Brain pericyte (primary cell): ENCODE data around the gene ARHGEF12.

Experiments
- DNase-seq: peaks from one replicate; pipeline ENCODE4 v3.0.0-alpha.2; 2012; ENCODE audit warnings: low read depth, low spot score

The ARHGEF12 gene

DNA sequence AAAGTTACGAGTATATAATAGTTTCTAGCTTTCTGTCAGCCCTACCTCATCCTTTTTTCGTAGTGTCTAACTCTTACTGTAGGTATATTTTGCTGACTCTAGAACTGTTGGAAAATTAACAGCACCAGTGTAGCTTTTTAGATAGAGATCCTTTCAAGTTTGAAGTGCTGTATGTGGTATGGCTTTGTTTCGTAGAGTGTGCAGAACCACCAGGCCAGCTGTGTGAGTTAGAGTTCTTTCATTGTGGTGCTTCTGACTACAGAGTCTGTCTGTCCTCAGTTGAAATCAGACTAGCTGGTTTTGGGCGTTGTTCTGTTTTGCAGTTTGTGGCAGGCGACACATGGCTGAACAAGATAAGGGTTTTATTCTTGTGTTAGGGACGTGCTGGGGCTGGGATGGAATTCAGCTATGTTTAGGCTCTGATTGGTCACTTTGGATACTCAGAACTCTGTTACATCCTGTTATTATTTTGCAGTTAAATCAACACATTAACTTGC is 3.2 kb downstream of the ARHGEF12 start:
- DNase-seq: no peak

- no peak for DNase-seq
Measured at GRCh38 chr11:120340529-120340928, 4.3 kb downstream of the ARHGEF12 start.

DNA sequence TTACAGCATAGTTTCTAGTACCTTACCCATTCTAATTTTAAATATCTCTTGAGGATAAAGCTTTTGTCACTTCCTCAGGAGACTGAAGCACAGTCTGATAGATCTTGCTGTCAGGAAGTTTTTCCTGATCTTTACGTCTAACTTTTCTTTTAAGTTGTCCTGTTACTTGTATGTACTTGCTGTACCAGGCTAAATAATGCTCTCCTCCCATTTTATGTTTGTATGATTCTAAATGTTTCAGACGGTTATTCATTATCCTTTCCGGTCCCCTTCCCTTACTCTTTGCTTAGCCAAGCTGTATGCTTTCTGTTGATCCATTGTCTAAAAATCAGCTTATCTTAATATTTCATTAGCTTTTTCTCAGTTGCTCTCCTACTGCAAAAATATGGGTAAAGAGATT is 6.0 kb downstream of the ARHGEF12 start:
- DNase-seq: no peak

GRCh38 chr11:120342678-120343077 is 6.5 kb downstream of the ARHGEF12 start:
- DNase-seq: no peak

DNA sequence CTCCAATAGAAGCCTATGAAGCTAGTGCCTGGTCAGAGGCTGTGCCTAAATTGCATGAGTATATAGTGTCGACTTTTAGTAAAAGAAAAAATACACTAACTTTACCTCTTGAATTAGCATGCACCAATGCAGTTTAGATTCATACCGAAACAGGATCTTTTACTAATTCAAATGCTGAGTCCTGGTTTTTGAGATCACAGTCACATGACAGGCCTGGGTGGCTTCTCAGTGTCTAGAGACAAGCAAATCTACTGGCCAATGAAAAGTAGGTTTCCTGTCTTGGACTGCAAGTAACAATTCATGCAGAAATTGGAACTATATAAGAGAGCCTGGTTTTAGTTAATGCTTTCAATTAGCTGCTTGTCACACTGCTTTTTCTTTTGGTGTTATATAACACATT is 7.2 kb downstream of the ARHGEF12 start:
- no peak for DNase-seq

- no peak for DNase-seq
Measured at GRCh38 chr11:120344302-120345004, 8.2 kb downstream of the ARHGEF12 start.

- DNase-seq: no peak
Measured at GRCh38 chr11:120346233-120346632, 10.0 kb downstream of the ARHGEF12 start.

DNA sequence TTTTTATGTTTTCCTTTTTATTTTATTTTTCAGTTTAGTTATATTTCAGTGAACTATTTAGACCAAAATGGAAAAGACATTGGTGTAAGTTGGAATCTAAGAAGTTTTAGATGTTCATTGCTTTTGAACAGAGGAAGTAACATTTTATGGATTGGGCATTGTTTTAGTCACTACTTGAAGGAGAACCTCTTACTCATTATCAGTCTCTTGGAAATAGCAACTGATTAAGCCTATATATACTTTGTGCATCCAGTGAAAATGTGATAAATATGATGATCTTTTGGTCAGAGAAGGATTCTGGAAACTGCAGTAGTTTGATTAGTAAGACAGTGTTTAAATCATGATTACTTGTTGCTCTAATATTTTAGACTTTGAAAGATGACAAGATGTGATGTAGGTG is 14.4 kb downstream of the ARHGEF12 start:
- no peak for DNase-seq

- no peak for DNase-seq
Measured at GRCh38 chr11:120352405-120352804, 16.2 kb downstream of the ARHGEF12 start.

GRCh38 chr11:120354068-120354467 is 17.9 kb downstream of the ARHGEF12 start:
- no peak for DNase-seq

DNA sequence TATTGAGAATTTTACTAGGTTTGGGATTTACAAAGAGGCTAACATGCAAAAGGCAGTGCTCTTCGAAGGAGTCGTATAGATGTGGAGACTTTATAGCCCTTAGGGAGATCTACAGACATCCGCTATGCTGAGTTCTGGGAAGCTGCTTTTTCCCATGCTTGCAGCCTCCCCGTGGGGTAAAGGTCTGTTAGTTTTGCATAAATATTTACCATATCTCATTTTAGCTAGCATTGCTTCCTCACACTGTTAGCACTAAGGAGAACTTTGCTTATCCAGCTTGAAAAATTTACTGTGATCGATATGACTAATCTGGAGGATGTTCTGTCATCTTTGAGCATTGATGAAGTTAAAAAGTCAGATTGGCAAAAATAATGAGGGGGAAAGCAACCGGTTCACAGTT is 18.6 kb downstream of the ARHGEF12 start:
- DNase-seq: peak; percentile 71

GRCh38 chr11:120357620-120358019 is 21.4 kb downstream of the ARHGEF12 start:
- no peak for DNase-seq

- DNase-seq: no peak
Measured at GRCh38 chr11:120358729-120359128, 22.5 kb downstream of the ARHGEF12 start.

DNA sequence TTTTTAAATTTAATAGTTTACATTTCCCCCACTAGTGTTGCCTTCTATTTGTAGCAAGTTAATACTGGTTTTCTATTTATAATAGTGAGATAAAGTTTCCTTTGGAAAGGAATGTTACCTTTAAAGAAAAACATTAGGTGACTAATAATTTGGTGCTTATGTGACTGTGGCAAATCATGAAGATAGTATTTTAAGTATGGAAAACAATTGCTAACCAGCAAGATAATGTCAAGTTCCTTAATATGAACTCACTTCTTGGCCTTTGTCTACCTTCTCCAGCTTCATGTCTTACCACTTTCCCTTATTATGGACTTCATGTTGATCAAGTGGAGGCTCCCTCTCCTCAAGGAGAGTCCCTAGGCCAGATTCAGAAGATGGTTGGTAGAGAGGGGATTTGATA is 27.2 kb downstream of the ARHGEF12 start:
- no peak for DNase-seq

DNA sequence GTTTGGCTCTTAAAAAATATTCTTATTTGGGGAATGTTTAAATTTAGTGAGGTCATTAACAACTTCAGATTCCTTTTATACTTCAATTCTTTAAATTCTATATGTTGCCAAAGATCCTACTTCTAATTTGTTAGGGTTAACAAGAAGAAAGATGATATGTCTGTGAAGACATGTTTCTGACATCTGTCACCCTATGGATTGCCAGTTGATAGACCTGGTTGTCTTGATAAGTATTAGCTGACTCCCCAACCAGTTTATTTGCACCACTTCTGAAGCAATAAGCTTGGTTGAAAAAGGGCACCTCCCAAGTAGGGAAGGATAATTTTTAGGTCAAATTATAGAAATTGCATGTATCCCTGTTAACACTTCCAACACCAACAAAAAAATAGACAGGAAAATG is 29.3 kb downstream of the ARHGEF12 start:
- no peak for DNase-seq

DNA sequence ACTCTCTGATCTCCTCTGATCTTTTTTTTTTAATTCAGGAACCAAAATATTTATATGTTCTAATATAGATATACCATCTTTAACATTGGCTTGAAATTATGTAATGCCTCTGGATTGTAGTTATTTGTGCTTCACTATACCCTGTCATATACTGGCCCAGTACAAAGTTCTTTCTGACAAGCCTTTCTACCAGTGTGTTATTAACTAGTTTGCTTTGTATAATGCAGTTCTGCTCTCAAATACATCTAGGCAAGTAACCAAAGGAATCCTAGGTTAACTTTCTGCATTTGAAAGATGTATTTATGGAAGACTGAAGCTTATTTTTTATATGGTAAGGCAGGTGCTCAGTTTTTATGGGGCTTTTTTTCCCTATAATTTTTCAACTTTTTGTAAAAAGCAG is 36.1 kb downstream of the ARHGEF12 start:
- no peak for DNase-seq

GRCh38 chr11:120375076-120375475 is 38.9 kb downstream of the ARHGEF12 start:
- peak; percentile 85 for DNase-seq

GRCh38 chr11:120376547-120377182 is 40.5 kb downstream of the ARHGEF12 start:
- DNase-seq: no peak

GRCh38 chr11:120378474-120378873 is 42.3 kb downstream of the ARHGEF12 start:
- no peak for DNase-seq

DNA sequence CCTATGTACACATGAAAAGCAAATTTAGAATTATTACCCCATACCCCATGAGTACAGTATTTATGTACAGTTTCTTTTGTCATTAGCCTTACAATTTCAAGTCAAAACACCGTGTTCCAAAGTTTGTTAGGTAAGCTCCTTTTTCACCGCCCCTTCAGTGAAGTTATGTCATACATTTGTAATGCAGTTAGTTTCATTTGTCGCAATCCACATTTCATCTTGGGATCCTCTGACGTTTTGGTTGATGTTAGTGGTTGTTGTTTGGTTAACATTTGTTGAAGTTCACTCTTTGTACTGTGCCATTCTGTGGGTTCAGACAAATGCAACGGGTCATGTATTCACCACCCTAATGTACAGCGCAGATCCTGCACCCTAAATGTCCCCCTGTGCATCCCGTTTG is 45.2 kb downstream of the ARHGEF12 start:
- no peak for DNase-seq

DNA sequence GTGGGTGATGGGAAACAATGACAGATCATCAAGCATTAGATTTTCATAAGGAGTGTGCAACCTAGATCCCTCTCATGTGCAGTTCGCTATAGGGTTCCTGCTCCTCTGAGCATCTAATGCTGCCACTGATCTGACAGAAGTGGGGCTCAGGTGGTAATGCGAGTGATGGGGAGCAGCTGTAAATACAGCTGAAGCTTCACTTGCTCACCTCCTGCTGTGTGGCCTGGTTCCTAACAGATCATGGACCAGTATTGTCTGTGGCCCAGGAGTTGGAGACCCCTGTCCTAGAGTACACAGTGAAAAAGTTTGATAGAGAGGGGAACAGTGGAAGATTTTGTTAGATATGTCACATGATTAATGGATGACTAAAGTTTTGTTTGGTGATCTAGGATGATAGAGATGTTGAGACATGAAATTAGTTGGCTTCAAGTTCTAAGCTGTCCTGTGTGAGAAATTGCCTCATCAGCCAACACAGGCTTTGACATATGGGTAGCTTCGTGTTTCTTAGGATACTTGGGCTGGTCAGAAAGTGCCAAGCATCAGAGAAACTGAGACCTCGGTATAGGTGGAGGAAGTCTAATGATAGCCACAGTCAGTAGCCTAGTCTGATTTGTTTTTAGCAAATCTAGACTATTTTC is 47.4 kb downstream of the ARHGEF12 start:
- no peak for DNase-seq

GRCh38 chr11:120384476-120384875 is 48.3 kb downstream of the ARHGEF12 start:
- DNase-seq: no peak

DNA sequence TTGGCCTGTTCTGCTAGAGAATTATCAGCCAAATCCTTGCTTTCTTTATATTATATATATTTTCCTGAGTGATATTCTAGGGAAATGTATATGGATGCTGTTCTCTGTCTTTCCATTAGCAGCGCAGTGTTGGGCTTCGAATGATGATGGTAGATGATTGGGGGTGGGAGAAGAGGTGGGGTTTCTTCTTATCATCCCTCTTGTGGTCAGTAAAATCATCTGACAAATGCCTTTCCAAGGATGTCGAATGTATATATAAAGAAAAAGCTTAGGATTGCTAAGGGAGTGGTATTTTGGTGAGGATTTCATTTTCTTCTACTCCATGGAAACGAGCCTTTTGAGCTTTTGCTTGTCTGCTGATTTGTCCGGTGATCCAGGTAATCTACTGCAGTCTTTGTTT is 48.9 kb downstream of the ARHGEF12 start:
- no peak for DNase-seq
